ENCODE results near the gene TRIP6. TPM values are rescaled to one million over a fixed set of nuclear protein-coding genes. Genes with fewer than 3 reads are reported as not detected.

The TRIP6 gene
- total RNA-seq, 1 experiment from 2014 or later, result 102 TPM

GRCh38 chr7:100900978-100901377, 33.8 kb downstream of the TRIP6 start:
- no TSS peak for BruUV-seq (replicated peaks)
- no peak for ATAC-seq
- intact Hi-C loops (cut with micrococcal nuclease), result no loop called here
- RAD21 ChIA-PET (ENCODE audit: low non-redundant PET in 1 of 2, low total read pairs in 2 of 2, uncharacterized antibody in 2 of 2, unreplicated experiment in 2 of 2), result no interaction called here
- H3K9ac ChIP-seq (ENCODE audit: low read length), result no peak overlapping the region
- H3K4me3 ChIP-seq (replicated peaks in 1 of 2; ENCODE audit: low read depth in 1 of 2, low read length in 2 of 2), result no peak overlapping the region
- DNase-seq (ENCODE audit: low read depth, low spot score), result no peak
- H4K20me1 ChIP-seq (ENCODE audit: insufficient read depth), result no peaks in the 10 kb centered on the region
- H3K27ac ChIP-seq (ENCODE audit: low read depth, low read length), result no peak overlapping the region
- CTCF ChIA-PET, result interaction anchor here (0.8 kb wide), 1 partner anchor 177 kb away, joined by 3 read pairs; no protein-coding TSS in a partner anchor
- POLR2A ChIA-PET, result no interaction called here
- no peaks in the 10 kb centered on the region for H3K79me2 ChIP-seq (ENCODE audit: insufficient read depth, low read length)
- TF ChIP-seq RAD21 (IDR thresholded peaks at IDR 0.05; ENCODE audit: low read depth), result no peak
- no peak for TF ChIP-seq ZNF274 (IDR thresholded peaks at IDR 0.05; ENCODE audit: low read depth, low read length)
- no peak overlapping the region for H3K4me2 ChIP-seq (ENCODE audit: low read length)
- H3K9me3 ChIP-seq (ENCODE audit: control insufficient read depth in 1 of 2, insufficient read depth in 1 of 2, low read depth in 1 of 2, low read length in 2 of 2), result no peaks in the 10 kb centered on the region
- no peak overlapping the region for H2AFZ ChIP-seq (ENCODE audit: low read depth, low read length, poor library complexity, severe bottlenecking)
- H3K9me2 ChIP-seq (ENCODE audit: insufficient read depth), result no peaks in the 10 kb centered on the region
- H3K4me1 ChIP-seq (ENCODE audit: control insufficient read depth in 1 of 2, insufficient read depth in 2 of 2, low read length in 2 of 2), result peaks cover 8 to 18% of the 10 kb centered on the region in 2 experiments
- no peaks in the 10 kb centered on the region for H3K36me3 ChIP-seq (ENCODE audit: control insufficient read depth in 1 of 2, insufficient read depth in 2 of 2, low read length in 2 of 2)
- no peaks in the 10 kb centered on the region; the same call in 1 of the 2 replicates for H3K27me3 ChIP-seq (ENCODE audit: insufficient read depth, low read length)

- H2AFZ ChIP-seq (ENCODE audit: low read depth, low read length, poor library complexity, severe bottlenecking), result no peak overlapping the region
- ChIA-PET POLR2A (no interaction called here), CTCF (interaction anchor here (0.9 kb wide), 1 partner anchor 157 kb away, joined by 4 read pairs; no protein-coding TSS in a partner anchor), RAD21 (ENCODE audit: low non-redundant PET in 1 of 2, low total read pairs in 2 of 2, uncharacterized antibody in 2 of 2, unreplicated experiment in 2 of 2) (no interaction called here)
- no TSS peak for BruUV-seq (replicated peaks)
- no peaks in the 10 kb centered on the region for H3K9me3 ChIP-seq (ENCODE audit: control insufficient read depth in 1 of 2, insufficient read depth in 1 of 2, low read depth in 1 of 2, low read length in 2 of 2)
- no peak overlapping the region for H3K27ac ChIP-seq (ENCODE audit: low read depth, low read length)
- H3K4me1 ChIP-seq (ENCODE audit: control insufficient read depth in 1 of 2, insufficient read depth in 2 of 2, low read length in 2 of 2), result peaks cover 4 to 10% of the 10 kb centered on the region in 2 experiments
- no peak overlapping the region for H3K9ac ChIP-seq (ENCODE audit: low read length)
- no peaks in the 10 kb centered on the region for H3K27me3 ChIP-seq (ENCODE audit: insufficient read depth, low read length)
- DNase-seq (ENCODE audit: low read depth, low spot score) (no peak), ATAC-seq (no peak)
- no peaks in the 10 kb centered on the region for H3K36me3 ChIP-seq (ENCODE audit: control insufficient read depth in 1 of 2, insufficient read depth in 2 of 2, low read length in 2 of 2)
- no peaks in the 10 kb centered on the region for H3K9me2 ChIP-seq (ENCODE audit: insufficient read depth)
- H4K20me1 ChIP-seq (ENCODE audit: insufficient read depth), result no peaks in the 10 kb centered on the region
- H3K4me3 ChIP-seq (replicated peaks in 1 of 2; ENCODE audit: low read depth in 1 of 2, low read length in 2 of 2), result no peak overlapping the region
- no peaks in the 10 kb centered on the region for H3K79me2 ChIP-seq (ENCODE audit: insufficient read depth, low read length)
- intact Hi-C loops (cut with micrococcal nuclease), result no loop called here
- TF ChIP-seq CEBPB (IDR thresholded peaks at IDR 0.05; ENCODE audit: low read depth) (no peak), POLR2A (IDR thresholded peaks at IDR 0.05; ENCODE audit: borderline replicate concordance, extremely low read depth, insufficient read depth, insufficient read length) (no peak), ZFX (IDR thresholded peaks at IDR 0.05) (no peak), ELF1 (IDR thresholded peaks at IDR 0.05; ENCODE audit: borderline replicate concordance, low read depth) (no peak), SP1 (IDR thresholded peaks at IDR 0.05; ENCODE audit: low read depth) (no peak), ZBTB33 (IDR thresholded peaks at IDR 0.05; ENCODE audit: extremely low read depth, insufficient replicate concordance, low read length) (no peak), REST (IDR thresholded peaks at IDR 0.05; ENCODE audit: low read depth) (no peak), JUND (IDR thresholded peaks at IDR 0.05) (no peak), SIN3A (IDR thresholded peaks at IDR 0.05; ENCODE audit: low read depth) (no peak), FOSL1 (IDR thresholded peaks at IDR 0.05; ENCODE audit: low read depth) (no peak), ATF3 (IDR thresholded peaks at IDR 0.05) (no peak), MAX (IDR thresholded peaks at IDR 0.05) (no peak), EZH2 (IDR thresholded peaks at IDR 0.05) (no peak), ZNF274 (IDR thresholded peaks at IDR 0.05; ENCODE audit: low read depth, low read length) (no peak), EGR1 (IDR thresholded peaks at IDR 0.05; ENCODE audit: low read depth) (no peak)
- H3K4me2 ChIP-seq (ENCODE audit: low read length), result peak overlapping the region; percentile 15; the same call in 1 of the 2 replicates
These were observed 34.7 kb downstream of the TRIP6 start for GRCh38 chr7:100901921-100902332.

Data from HCT116 (cell line).